ENCODE measurements around the gene ADAP1. TPM values are rescaled to one million over a fixed set of nuclear protein-coding genes. Genes with fewer than 3 reads are reported as not detected.
"Not testable (repeated sequence)": the region's sequence is repeated elsewhere in the genome, so short reads cannot be mapped to it uniquely, and the experiment has no call there.

The ADAP1 gene
- total and polyA plus RNA-seq, 9 donors: 2.0 to 6.1 (median 3.3) TPM

DNA sequence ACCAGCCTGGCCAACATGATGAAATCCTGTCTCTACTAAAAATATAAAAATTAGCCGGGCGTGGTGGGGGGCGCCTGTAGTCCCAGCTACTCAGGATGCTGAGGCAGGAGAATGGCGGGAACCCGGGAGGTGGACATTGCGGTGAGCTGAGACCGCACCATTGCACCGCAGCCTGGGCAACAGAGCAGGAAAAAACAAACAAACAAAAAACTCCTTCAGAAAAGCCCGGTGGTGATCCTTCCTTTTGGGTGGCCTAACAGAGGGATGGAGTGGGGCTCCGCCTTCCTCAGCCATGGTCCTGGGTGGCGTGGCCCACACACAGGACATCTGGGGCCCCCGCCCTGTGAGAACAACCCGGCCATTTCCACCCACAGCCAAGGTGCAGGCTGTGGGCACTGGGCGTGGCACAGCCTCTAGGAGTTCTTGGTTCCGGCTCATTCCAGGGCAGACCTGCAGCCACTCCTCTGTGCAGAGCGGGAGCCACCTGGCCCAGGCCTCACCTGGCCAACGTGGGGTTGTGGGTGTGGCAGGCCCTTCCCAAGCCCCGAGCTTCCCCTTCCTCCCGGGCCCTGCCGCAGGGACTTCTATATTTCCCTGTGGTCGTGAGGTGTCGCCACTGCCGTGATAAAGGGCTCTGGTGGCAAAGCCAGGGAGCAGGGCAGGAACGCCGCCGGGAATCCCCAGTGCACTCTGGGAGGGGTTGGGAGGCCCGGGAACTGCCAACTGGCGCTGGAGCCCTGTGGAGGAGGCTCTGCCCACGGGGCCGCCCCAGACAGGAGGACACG is 40.6 kb downstream of the ADAP1 start:
- Histone ChIP-seq H3K36me3 (ENCODE audit: control insufficient read depth, insufficient read depth, low read length) (no peaks in the 10 kb centered on the region), H3K4me3 (ENCODE audit: low read length) (no peak overlapping the region), H3K9me3 (replicated peaks; ENCODE audit: control insufficient read depth, low read depth, low read length) (no peaks in the 10 kb centered on the region), H3K4me1 (ENCODE audit: control insufficient read depth, insufficient read depth, low read length) (peaks cover 12% of the 10 kb centered on the region), H3K27ac (ENCODE audit: low read length) (no peak overlapping the region), H3K27me3 (ENCODE audit: control insufficient read depth, insufficient read depth, low read length) (peaks cover 12% of the 10 kb centered on the region)
- WGBS (ENCODE audit: insufficient coverage): 71% methylated on average over 15 of the region's 31 CpGs
- DNase-seq: no peak

DNA sequence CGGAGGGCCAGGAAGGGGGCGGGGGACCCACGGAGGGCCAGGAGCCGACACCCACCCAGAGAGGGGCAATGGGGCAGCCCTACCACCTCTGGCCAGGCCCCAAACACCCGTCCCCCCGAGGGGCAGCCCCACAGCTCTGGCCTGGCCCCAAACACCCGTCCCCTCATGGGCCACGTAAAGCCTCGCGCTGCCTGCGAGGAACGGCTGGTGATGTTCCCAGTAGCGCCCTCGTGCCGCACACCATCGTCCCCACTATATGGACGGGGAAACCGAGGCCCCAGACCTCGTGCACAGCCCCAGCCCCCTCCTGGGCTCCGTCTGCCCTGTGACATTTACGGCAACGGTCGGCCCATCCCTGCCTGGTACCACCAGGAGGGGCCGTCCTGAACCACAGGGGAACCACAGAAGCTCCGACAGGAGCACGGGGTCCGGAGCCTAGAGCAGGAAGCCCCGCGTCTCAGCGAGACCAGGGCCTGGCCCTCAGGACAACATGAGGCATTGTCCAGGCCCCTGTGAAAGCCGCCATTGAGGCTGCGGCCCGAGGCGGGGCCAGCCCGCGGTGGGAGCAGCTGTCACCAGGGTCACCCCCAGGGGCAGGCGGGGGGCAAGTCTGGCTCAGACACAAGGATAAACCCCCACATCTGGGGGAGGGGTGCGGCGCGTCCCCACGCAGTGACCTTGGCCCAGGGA is 42.5 kb downstream of the ADAP1 start:
- WGBS (ENCODE audit: insufficient coverage): 87% methylated on average over 33 of the region's 41 CpGs

DNA sequence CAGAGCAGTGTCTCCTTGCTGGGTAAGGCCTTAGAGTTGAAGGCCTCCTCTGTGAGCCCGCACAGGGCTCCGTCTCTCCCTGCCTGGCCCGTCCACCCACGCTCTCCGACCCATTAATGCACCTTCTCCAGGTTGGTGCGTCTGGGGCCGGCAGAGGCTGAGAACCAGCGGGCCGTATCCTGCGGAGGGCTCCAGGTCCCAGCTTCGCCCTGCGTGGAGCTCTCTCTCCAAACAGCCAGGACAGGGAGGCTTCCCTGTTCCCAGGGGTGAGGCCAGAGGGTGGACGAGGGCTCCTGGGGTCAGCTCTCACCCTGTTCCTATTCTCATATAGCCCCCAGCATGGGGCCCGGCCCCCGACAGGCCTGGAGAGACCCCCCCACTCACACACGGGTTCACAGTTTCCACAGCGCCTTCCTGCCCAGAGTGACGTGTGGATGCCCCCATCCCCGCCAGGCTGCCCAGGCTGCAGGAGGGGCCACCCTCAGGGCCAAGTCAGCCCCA is 43.5 kb downstream of the ADAP1 start:
- DNase-seq: no peak
- Histone ChIP-seq H3K4me1 (ENCODE audit: control insufficient read depth, insufficient read depth, low read length) (peaks cover 7% of the 10 kb centered on the region), H3K9me3 (replicated peaks; ENCODE audit: control insufficient read depth, low read depth, low read length) (no peaks in the 10 kb centered on the region), H3K27me3 (ENCODE audit: control insufficient read depth, insufficient read depth, low read length) (peaks cover 29% of the 10 kb centered on the region), H3K36me3 (ENCODE audit: control insufficient read depth, insufficient read depth, low read length) (no peaks in the 10 kb centered on the region), H3K4me3 (ENCODE audit: low read length) (no peak overlapping the region), H3K27ac (ENCODE audit: low read length) (no peak overlapping the region)
- WGBS (ENCODE audit: insufficient coverage): 78% methylated on average over 19 of the region's 19 CpGs

More for the DNA sequence above, 42.5 kb downstream of the ADAP1 start:
- H3K4me1 ChIP-seq (ENCODE audit: control insufficient read depth, insufficient read depth, low read length): peaks cover 12% of the 10 kb centered on the region
- no peak overlapping the region for H3K4me3 ChIP-seq (ENCODE audit: low read length)
- H3K27ac ChIP-seq (ENCODE audit: low read length): no peak overlapping the region
- DNase-seq: no peak
- H3K36me3 ChIP-seq (ENCODE audit: control insufficient read depth, insufficient read depth, low read length): no peaks in the 10 kb centered on the region
- H3K9me3 ChIP-seq (replicated peaks; ENCODE audit: control insufficient read depth, low read depth, low read length): no peaks in the 10 kb centered on the region
- peaks cover 26% of the 10 kb centered on the region for H3K27me3 ChIP-seq (ENCODE audit: control insufficient read depth, insufficient read depth, low read length)

DNA sequence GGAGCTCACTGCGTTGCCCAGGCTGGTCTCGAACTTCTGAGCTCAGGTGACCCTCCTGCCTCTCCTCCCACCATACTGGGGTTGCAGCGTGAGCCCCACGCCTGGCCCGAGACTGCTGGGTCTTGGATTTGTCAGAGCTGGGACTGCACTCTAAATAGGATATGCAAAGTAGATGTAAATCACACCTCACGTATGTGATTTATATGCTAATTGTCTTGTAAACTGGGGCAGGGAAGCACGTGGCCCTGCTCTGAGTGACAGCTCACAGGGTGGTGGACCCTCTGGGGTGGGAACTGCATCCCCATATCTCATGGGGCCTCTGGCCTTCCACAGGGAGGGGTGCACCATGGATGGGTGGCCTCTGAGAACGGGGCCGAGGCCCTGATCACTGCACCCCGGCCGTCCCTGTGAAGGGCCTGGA is 44.0 kb downstream of the ADAP1 start:
- WGBS (ENCODE audit: insufficient coverage): 72% methylated on average over 7 of the region's 11 CpGs
- no peak overlapping the region for H3K27ac ChIP-seq (ENCODE audit: low read length)

DNA sequence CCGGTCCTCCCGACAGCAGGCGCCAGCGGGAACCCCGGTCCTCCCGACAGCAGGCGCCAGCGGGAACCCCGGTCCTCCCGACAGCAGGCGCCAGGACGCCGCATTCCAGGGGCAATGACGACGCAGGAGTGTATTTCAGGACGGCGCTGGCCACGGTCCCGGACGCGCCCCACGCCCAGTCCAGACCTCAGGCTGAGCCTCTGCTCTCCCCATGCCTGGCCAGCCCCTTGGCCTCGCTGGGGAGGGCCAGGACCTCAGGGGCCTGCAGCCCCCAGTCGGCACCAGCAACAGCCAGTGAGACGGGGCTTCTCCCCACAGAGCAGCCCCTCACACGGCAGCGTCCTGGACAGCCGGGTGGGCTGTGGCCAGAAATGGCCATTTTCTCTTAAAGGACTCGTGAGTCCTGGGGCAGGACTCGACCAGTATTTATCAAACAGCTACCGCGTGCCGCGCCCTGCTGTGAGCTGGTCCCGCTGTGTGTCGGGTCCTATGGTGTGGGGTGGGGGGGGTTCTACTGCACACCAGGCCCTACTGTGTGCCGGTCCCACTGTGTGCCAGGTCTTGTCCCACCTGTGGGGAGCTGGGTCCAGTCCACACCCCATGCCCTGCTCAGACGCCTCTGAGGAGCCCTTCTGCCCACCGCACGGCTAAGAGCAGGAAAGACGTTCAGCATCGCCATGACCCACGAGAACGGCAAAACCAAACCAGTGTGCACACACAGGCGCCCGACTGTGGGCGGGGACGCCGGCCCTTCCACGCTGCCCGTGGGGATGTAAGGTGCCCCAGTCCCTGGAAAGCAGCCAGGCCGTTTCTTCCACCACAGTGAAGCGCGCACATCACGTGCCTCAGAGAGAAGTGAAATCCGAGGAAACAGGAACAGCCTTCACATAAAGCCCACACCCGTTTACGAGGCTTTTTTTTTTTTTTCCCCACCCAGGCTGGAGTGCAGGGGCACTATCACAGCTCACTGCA is 44.8 kb downstream of the ADAP1 start:
- H3K27ac ChIP-seq (ENCODE audit: low read length): no peak overlapping the region
- peak; percentile 83 for DNase-seq
- no peaks in the 10 kb centered on the region for H3K9me3 ChIP-seq (replicated peaks; ENCODE audit: control insufficient read depth, low read depth, low read length)
- H3K36me3 ChIP-seq (ENCODE audit: control insufficient read depth, insufficient read depth, low read length): no peaks in the 10 kb centered on the region
- no peak overlapping the region for H3K4me3 ChIP-seq (ENCODE audit: low read length)
- 24% methylated on average over 36 of the region's 58 CpGs for WGBS (ENCODE audit: insufficient coverage)
- H3K4me1 ChIP-seq (ENCODE audit: control insufficient read depth, insufficient read depth, low read length): peaks cover 7% of the 10 kb centered on the region
- peaks cover 34% of the 10 kb centered on the region for H3K27me3 ChIP-seq (ENCODE audit: control insufficient read depth, insufficient read depth, low read length)

More for the DNA sequence above, 44.0 kb downstream of the ADAP1 start:
- DNase-seq: no peak
- no peak overlapping the region for H3K4me3 ChIP-seq (ENCODE audit: low read length)
- peaks cover 29% of the 10 kb centered on the region for H3K27me3 ChIP-seq (ENCODE audit: control insufficient read depth, insufficient read depth, low read length)
- no peaks in the 10 kb centered on the region for H3K36me3 ChIP-seq (ENCODE audit: control insufficient read depth, insufficient read depth, low read length)
- no peaks in the 10 kb centered on the region for H3K9me3 ChIP-seq (replicated peaks; ENCODE audit: control insufficient read depth, low read depth, low read length)
- peaks cover 7% of the 10 kb centered on the region for H3K4me1 ChIP-seq (ENCODE audit: control insufficient read depth, insufficient read depth, low read length)

DNA sequence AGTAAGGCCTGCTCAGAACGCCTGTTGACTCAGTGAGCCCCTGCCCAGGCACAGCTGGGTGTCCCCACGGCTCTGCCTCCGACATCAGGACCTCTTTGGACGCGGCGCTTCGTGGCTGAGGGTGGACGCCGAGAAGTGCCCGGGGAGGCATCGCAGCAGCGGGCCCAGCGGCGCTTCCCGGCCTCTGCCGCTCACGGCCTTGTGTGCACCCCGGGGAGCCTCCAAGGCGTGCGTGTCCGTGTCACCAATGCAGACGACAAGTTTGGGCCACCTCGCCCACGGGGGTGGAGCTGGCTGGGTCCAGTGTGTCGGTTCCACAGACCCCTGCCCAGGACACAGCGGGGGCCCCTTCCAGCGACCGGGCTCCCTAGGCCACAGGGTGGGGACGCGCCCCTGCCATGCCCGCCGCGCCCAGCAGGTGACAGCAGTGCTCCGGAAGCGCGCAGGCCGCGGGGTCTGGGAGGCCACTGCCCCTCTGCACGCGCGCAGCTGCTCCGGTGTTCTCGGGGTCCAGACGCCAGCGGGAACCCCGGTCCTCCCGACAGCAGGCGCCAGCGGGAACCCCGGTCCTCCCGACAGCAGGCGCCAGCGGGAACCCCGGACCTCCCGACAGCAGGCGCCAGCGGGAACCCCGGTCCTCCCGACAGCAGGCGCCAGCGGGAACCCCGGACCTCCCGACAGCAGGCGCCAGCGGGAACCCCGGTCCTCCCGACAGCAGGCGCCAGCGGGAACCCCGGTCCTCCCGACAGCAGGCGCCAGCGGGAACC is 45.7 kb downstream of the ADAP1 start:
- 16% methylated on average over 53 of the region's 73 CpGs for WGBS (ENCODE audit: insufficient coverage)
- DNase-seq: peak; percentile 42
- H3K4me3 ChIP-seq (ENCODE audit: low read length): not testable (repeated sequence)

DNA sequence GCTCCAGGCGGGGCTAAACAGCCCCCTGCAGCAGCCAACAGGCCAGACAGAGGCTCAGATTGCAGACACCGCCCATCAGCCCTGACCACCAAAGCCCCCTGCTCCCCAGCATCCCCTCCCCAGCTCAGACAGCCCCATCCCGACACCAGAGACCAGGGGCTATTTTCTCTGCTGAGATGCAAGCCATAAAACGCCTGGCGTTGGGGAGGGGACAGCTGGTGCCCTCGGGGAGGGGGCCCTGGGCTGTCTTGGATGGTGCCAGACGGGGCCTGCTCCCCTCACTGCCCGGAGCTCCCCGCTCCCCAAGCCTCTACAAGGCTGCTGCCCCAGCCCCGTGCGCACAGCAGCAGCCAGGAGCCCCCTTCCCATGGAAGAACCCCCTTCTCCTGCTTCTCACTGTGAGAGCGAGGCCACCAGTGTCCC is 46.3 kb downstream of the ADAP1 start:
- Histone ChIP-seq H3K27me3 (ENCODE audit: control insufficient read depth, insufficient read depth, low read length) (peaks cover 40% of the 10 kb centered on the region), H3K4me1 (ENCODE audit: control insufficient read depth, insufficient read depth, low read length) (peaks cover 11% of the 10 kb centered on the region), H3K4me3 (ENCODE audit: low read length) (no peak overlapping the region), H3K36me3 (ENCODE audit: control insufficient read depth, insufficient read depth, low read length) (no peaks in the 10 kb centered on the region), H3K27ac (ENCODE audit: low read length) (no peak overlapping the region), H3K9me3 (replicated peaks; ENCODE audit: control insufficient read depth, low read depth, low read length) (no peaks in the 10 kb centered on the region)
- 46% methylated on average over 8 of the region's 12 CpGs for WGBS (ENCODE audit: insufficient coverage)
- DNase-seq: no peak

More for the DNA sequence above, 45.7 kb downstream of the ADAP1 start:
- peaks cover 40% of the 10 kb centered on the region for H3K27me3 ChIP-seq (ENCODE audit: control insufficient read depth, insufficient read depth, low read length)
- not testable (repeated sequence) for H3K4me1 ChIP-seq (ENCODE audit: control insufficient read depth, insufficient read depth, low read length); H3K36me3 ChIP-seq (ENCODE audit: control insufficient read depth, insufficient read depth, low read length); H3K9me3 ChIP-seq (replicated peaks; ENCODE audit: control insufficient read depth, low read depth, low read length); H3K27ac ChIP-seq (ENCODE audit: low read length)

DNA sequence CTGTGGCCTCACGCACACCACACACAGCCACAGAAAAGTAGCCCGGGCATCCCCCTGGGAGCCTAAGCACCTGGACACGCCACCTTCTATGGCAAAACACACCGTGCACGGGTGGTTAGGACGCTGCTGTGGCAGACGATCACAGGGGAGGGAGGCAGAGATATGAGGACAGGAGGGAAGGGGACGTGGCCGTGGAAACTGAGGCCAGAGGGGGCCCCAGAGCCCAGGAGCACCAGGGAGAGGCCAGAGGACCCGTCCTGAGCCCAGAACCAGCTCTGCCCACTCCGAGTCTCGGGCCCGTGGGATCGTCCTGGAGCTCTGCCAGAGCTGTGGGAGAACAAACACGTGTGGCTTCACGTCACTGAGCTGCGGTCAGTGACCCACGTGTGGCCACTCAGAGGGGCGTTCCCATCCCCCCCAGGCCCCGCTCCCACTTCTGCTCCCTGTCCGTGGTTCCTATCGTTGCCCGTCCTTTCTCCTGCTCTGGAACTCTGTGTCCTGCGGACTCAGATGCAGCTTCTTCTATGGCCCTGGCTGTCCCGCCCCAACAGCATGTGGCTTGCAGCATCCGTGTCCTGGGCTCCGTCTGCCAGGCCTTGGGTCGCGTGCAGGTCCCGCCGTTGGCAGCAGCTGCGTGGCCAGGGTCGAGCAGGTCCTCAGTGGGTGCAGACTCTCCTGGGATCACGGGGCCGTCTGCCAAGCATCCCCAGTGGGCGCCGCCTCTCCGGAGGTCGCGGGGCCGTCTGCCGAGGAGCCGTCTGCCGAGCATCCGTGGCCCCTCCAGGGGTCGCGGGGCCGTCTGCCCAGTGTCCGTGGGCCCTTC is 47.1 kb downstream of the ADAP1 start:
- DNase-seq: no peak
- WGBS (ENCODE audit: insufficient coverage): 59% methylated on average over 45 of the region's 49 CpGs
- Histone ChIP-seq H3K4me1 (ENCODE audit: control insufficient read depth, insufficient read depth, low read length) (peaks cover 11% of the 10 kb centered on the region), H3K27ac (ENCODE audit: low read length) (no peak overlapping the region), H3K36me3 (ENCODE audit: control insufficient read depth, insufficient read depth, low read length) (no peaks in the 10 kb centered on the region), H3K4me3 (ENCODE audit: low read length) (no peak overlapping the region), H3K9me3 (replicated peaks; ENCODE audit: control insufficient read depth, low read depth, low read length) (no peaks in the 10 kb centered on the region), H3K27me3 (ENCODE audit: control insufficient read depth, insufficient read depth, low read length) (peaks cover 40% of the 10 kb centered on the region)

DNA sequence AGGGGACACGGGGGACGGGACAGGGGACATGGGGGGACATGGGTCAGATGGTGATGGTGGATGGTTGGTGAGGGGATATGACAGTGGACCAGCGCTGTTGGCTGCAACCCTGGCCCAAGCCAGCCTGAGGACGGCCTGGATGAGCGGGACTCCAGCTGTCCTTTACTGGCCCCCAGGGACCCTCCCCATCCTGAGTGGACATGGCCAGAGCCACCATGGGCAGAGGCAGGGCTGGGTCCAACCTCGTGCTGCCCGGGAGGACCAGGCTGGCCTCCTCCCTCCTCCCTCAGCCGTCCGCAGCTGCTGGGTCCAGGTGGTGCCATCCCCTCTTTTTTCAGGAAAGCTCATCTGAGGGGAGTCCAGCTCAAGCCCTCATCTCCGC is 47.7 kb downstream of the ADAP1 start:
- WGBS (ENCODE audit: insufficient coverage): 43% methylated on average over 8 of the region's 10 CpGs
- DNase-seq: no peak
- H3K27me3 ChIP-seq (ENCODE audit: control insufficient read depth, insufficient read depth, low read length): peaks cover 40% of the 10 kb centered on the region
- H3K4me1 ChIP-seq (ENCODE audit: control insufficient read depth, insufficient read depth, low read length): peaks cover 11% of the 10 kb centered on the region
- H3K9me3 ChIP-seq (replicated peaks; ENCODE audit: control insufficient read depth, low read depth, low read length): no peaks in the 10 kb centered on the region
- no peak overlapping the region for H3K27ac ChIP-seq (ENCODE audit: low read length)
- H3K4me3 ChIP-seq (ENCODE audit: low read length): no peak overlapping the region
- H3K36me3 ChIP-seq (ENCODE audit: control insufficient read depth, insufficient read depth, low read length): no peaks in the 10 kb centered on the region

All from muscle of leg (tissue), 11 donors.